HG03432 (cell line): Measurements from ENCODE around the gene ENPP1.
"Not testable (repeated sequence)": the region's sequence is repeated elsewhere in the genome, so short reads cannot be mapped to it uniquely, and the experiment has no call there.

ENCODE experiments used
- ATAC-seq: cut with Tn5 transposase; IDR thresholded peaks from one replicate; pipeline ENCODE4 v1.9.1; 2021; ENCODE audit warnings: mild to moderate bottlenecking, moderate library complexity; ENCODE audit not compliant: unreplicated experiment

The ENPP1 gene

GRCh38 chr6:131911951-131912350 lies 104.1 kb downstream of the ENPP1 start:
- ATAC-seq, result no peak

- ATAC-seq, result no peak
Measured at GRCh38 chr6:131914234-131914633, 106.4 kb downstream of the ENPP1 start.

GRCh38 chr6:131914967-131915751 lies 107.3 kb downstream of the ENPP1 start:
- ATAC-seq, result peak; percentile 69

GRCh38 chr6:131916091-131916796 lies 108.4 kb downstream of the ENPP1 start:
- not testable (repeated sequence) for ATAC-seq

DNA sequence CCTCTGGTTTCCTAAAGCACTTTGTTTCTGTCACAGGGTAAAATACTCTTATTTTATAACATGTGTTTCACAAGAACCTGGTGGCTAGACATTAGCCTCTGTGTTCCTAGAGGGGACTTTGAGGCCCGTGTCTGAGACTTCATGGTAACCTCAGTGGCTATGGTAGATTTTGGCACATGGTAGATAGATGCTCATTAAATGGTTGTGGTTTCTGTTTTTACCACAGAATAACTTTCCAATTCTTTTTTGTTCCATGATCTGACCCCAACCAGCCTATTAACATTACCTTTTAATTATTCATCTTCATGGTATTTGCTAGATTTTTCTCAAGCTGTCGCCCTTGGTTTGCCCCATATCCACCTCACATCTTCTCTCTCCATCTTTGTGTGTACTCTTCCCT lies 109.0 kb downstream of the ENPP1 start:
- no peak for ATAC-seq

- no peak for ATAC-seq
Measured at GRCh38 chr6:131917318-131917717, 109.5 kb downstream of the ENPP1 start.

DNA sequence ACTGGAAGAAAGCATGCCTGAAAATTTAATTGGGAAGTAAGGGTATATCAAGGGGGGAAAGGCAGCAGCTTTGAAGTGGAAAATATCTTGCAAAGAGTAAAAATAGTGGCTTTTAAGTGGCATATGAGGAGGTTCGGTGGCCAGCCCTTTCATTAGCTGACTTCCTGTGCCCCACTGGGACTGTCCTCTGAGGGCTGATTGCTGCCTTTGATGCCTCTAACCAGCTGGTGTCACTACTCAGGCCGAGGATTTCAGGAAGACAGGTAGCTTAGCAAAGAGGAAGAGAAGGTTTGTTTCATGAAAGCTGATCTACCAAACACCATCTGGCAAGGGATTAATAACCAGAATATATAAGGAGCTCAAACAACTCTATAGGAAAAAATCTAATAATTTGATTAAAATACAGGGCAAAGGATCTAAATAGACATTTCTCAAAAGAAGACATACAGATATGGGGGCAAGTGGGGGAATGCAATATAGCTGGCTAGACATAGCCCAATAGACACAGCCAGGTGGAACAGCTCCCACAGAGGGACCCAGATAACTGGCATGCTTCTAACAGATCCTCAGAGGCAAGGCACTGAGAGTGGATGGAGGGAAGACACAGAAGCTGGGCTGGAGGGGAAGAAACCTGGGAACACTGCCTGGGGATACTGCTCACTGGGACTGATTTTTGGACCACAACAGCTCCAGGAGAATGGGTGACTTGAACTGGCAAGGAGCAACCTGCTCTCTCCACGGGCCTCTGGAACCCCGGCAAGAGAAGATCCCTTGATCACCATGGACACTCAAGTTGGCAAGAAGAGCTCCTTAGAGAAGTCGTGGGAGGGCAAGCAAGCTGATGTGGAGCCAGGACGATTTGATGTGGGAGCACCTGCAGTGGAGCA lies 110.2 kb downstream of the ENPP1 start:
- no peak for ATAC-seq

DNA sequence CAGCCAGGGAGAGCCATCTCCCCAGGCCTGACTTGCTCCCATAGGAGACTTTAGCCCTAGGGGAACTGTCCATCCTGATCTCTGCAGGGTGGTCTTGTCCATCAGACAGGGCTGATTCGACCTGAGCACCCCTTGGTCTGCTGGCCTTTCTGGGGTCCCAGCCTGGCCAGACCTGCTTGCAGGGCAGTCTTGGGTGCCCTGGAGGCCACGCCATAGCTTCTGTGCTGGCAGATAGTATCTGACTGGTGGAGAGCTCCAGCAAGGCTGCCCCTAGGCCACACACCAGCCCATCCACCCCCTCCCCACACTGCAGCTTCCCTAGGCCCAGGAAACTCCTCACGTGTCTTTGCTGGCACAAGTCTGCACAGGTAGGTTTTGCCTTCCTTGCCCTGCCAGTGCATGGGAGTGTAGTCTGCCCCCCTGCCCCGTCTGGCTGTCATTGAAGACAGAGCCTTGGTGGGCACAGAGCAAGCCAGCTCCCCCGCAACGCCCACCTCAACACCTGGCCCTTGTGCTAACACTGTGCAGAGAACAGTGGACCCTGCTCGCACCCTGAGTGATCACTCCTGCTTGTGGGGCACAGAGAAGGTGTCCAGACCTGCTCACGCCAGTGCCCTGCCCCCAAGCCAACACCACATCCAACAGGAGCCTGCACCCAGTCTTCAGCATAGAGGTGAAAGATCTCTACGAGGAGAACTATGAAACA lies 111.0 kb downstream of the ENPP1 start:
- ATAC-seq, result no peak

- no peak for ATAC-seq
Measured at GRCh38 chr6:131920656-131921055, 112.8 kb downstream of the ENPP1 start.

DNA sequence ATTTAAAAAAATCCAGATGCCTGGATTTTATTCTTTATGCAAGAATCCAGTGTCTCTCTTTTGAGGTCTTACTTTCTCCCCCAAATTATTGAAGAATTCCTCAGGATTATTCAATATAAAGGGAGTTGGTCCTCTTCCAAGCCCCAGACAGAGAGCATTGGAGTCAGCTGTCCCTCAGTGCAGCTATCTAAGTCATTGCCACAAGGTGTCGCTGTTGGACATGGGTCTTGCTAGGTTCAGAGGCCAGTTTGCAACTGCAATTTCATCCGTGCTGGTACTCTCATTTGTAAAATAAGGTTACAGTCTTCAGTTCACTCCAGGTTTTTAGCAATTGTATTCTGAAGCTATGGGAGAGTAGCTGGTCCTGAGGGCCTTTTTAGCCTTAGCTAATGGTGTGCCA lies 115.5 kb downstream of the ENPP1 start:
- ATAC-seq, result peak; percentile 76

- ATAC-seq, result no peak
Measured at GRCh38 chr6:131924881-131925474, 117.2 kb downstream of the ENPP1 start.

GRCh38 chr6:131929264-131929663 lies 121.4 kb downstream of the ENPP1 start:
- ATAC-seq, result no peak

DNA sequence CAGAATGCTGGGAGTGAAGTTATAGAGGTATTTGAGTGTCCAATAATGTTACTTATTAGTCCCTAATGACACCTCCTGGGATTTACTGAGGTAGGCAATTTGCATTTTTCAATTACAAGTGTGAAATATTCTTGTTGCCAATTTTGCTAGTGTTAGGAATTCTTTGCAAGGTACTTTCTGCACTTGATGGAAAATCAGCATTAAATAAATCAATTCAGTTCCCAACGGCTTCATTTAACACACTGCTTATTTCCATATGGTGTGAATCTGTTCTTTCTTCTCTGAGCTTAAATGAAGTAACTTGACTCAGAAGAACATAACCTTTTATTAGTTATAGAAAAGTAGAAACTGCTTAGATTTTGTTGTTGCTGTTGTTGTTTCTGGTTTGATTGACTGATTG lies 122.2 kb downstream of the ENPP1 start:
- no peak for ATAC-seq

DNA sequence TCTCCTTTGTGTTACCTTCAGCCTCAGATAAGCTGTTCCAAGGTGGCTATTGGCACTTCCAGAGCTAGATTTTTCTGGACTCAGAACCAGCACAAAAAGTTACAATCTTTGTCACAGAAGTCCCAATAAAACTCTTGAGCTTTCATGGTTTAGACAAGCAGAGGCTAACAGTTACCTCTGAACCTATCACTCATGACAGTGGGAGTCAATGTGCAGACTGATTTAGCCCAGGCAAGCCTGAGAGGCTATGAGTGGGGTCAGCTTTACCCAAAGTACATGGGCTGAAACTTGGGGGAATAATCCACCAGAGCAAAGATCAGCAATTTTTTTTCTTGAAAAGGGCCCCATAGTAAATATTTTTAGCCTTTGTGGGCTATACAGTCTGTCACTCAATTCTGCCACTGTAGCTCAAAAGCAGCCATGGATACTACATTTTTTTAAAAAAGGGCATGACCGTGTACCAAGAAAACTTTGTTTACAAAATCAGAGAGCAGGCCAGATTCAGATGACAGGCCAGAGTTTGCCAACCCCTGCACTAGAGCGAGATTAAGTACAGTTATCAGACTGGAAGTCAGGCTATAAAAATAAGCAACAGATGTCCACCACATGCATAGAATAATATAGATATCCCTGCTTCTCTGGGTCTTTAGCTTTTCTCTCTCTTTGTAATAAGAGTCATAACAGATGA lies 123.4 kb downstream of the ENPP1 start:
- ATAC-seq, result no peak

- ATAC-seq, result no peak
Measured at GRCh38 chr6:131936156-131936555, 128.3 kb downstream of the ENPP1 start.

- ATAC-seq, result no peak
Measured at GRCh38 chr6:131937226-131937625, 129.4 kb downstream of the ENPP1 start.

GRCh38 chr6:131937703-131938631 lies 130.1 kb downstream of the ENPP1 start:
- no peak for ATAC-seq
